Activated gamma-delta T cell (primary cell): ENCODE data around the gene ETV3.
"Not testable (repeated sequence)": the region's sequence is repeated elsewhere in the genome, so short reads cannot be mapped to it uniquely, and the experiment has no call there.

Source experiments
- DNase-seq: peaks from one replicate; lab custom pipeline; 2025; lab: John Stamatoyannopoulos, UW
- total RNA-seq, 2 donors: gene quantifications; one replicate each; lab custom pipeline; 2026; lab: John Stamatoyannopoulos, UW

The ETV3 gene
- total RNA-seq = 57.6 to 72.6 reads per million in 2 donors

DNA sequence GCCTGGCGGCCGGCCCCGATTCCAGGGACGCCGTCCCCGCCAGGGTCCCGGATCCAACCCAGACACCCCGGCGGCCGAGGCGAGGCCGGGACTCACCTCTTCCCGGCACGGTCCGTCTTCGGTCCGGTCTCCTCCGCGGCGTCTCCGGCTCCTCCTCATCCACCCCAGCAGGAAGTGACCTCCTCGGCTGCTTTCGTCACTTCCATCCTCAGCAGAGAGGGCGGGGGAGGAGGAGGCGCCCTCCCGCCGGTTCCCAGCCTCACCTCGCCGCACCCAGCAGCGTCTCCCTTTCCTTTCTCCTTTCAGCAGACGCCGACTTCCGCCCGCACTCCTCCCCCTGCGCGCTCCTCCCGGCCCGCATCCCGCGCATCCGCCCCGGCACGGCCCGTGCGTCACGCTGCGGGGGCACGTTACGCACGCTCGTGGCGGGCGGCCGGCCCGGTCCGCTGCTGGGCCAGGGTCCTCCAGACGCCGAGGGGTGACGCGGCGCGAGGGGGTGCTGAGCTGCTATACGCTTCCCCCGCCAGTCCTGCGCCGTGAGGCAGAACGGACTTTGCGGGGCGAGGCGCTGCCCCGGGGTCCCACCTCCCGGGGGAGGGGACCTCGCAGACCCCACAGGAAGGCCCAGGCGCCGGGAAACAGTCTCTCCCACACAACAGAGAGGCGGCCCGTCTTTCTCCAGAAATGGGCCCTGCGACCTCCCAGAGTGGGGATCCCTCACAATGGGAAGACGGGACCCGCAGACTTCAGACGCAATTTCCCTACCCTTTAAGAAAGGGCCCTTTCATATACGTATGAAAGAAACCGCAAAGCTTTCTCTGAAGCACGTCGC, at the start of gene ETV3:
Gene ETV3, minus strand, starts transcription at position 176 of the 832 bp plus-strand sequence. CDS start 2,043 bp downstream, outside the sequence.
- DNase-seq = peak; percentile 82

DNA sequence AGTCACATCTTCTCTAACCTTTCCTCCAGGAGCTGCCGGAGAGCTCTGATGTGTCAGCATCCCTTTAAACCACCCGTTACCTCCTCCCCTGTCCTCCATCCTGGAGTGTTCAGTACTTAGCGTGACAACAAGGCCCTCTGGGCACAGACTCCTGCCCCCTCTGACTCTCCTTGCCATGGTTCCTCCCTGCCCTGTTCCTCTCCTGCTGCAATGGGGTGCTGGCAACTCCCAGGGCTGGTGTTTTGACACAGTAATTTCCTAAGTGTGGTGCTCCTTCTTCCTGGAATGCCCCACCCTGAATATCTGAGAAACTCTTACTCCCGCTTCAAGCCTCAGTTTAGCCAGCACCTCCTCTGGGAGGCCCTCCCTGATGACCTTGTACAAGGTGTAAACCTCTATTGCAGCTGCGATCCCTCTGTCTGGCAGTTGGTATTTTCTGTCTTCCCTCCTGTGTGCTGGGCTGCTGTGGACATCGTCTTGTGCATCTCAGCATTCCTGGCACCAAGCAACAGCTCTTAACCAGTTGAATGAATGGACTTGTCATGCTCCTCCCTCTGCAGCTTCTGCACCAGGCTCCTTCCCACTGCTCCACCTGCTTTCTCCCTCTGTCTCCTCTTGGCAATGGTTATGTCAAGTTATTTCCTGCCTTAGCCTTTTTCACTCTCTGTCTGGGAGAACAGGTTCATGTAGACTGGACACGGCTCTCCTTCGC, 48.2 kb upstream of the ETV3 start:
- DNase-seq = no peak

DNA sequence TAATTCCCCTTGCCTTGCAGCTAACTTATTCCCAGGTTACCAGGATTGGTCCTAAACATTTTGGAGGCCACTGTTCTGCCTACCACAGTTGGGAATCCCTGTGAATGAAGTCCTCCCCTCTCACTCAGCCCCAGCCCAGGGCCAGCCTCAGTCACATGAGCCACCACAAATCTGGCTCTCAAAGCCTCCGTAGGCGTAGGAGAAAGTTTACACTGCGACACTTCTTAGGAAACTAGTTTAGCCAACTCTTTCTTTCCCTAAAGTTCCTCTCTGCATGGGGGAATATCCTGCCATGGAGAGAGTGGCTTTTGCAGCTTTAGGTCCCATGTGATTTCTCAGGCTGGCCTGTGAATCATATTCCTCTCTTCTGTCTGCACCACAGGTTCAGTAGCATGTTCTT, 45.7 kb upstream of the ETV3 start:
- DNase-seq = no peak

- DNase-seq = not testable (repeated sequence)
Measured at GRCh38 chr1:157182371-157182770, 44.2 kb upstream of the ETV3 start.

DNA sequence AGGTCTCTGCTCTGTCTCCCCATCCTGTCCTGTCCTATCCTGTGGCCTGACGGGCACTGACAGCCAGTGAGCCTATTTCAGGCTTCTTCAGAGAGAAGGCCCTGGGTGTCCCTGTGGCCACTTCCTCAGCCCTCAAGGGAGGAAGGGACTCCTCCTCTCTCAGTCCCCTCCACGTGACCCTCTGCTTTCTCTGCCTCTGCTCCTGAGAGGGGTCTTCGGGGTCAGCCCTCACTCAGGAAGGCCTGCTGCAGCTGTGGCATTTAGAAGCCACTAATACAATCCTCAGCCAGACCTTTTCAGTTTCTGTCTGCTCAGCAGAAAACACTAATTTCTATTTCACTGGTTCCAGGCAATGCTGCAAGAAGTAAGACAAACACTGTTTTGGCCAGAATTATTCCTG, 43.6 kb upstream of the ETV3 start:
- DNase-seq = no peak

DNA sequence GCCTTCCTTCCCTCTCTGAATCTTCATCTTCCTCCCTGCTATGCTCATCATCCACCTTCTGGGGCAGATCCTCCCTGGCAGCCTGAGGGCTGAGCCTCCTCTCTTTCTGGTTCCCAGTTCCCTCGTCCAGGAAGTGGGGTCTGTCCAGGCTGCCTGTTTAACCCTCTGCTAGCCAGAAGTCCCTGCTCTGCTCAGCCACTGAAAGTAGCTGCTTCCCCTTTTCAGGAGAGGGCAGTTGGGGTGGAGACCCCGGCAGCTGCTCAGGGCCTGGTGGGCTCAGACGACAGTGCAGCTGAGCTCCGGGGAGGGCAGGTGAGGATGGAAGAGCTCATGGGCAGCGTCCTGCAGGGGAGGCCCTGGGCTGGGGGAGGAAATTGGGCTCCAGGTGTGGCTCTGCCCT, 43.1 kb upstream of the ETV3 start:
- no peak for DNase-seq

GRCh38 chr1:157178490-157178889, 40.3 kb upstream of the ETV3 start:
- no peak for DNase-seq

DNA sequence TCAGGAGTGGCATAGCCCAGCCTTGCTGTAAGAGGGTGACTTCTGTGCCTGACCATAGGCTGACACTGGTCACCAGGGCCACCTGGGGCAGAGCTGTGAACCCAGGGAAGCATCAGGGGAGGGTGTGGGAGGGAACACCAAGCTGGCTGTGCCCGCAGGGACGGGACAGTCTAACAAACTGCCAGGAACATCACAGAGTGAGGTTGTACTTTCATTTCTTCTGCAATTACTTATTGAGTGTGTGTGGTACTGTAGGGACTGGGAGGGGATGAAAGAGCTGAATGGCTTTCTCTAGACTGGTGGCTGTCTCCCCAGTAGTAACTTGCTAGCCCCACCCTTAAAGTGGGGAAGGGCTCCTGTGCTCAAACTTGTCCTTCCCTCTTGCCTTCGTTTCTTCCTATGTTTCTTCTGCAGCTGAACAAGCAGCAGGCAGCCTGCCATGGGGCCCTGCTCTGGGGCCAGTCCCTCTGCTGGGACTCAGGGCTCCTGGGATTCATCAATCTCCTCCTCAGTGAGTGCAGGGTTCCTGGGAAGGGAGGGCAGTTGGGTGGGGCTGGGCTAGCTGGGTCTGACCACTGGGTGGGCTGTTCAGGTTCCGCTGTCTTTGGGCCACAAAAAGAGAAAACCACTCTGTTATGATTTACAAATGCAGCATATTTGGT, 39.7 kb upstream of the ETV3 start:
- no peak for DNase-seq

- no peak for DNase-seq
Measured at GRCh38 chr1:157176591-157177121, 38.5 kb upstream of the ETV3 start.

GRCh38 chr1:157176016-157176415, 37.8 kb upstream of the ETV3 start:
- DNase-seq = no peak

- no peak for DNase-seq
Measured at GRCh38 chr1:157173900-157174410, 35.8 kb upstream of the ETV3 start.

DNA sequence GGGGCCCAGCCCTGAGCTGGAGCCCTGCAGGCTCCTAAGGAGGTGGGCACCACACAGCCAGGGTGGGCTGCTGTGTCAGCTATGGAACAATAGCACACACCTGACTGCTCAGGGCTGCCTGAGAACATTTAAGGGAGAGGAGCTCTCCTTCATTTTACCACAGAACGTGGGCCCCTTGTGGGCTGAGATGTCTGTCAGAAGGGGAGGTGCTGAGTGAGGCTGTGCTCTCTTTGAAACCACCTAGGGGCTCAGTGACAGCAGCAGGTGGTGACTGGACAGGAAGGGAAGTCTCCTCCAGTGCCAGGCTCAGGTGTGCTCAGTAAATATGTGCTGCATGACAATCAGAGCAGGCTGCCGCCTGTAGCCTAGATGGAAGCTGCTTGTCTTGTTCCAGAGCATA, 35.0 kb upstream of the ETV3 start:
- not testable (repeated sequence) for DNase-seq

- DNase-seq = not testable (repeated sequence)
Measured at GRCh38 chr1:157172591-157172990, 34.4 kb upstream of the ETV3 start.

- DNase-seq = not testable (repeated sequence)
Measured at GRCh38 chr1:157171903-157172503, 33.8 kb upstream of the ETV3 start.

GRCh38 chr1:157170677-157171515, 32.7 kb upstream of the ETV3 start:
- DNase-seq = no peak

DNA sequence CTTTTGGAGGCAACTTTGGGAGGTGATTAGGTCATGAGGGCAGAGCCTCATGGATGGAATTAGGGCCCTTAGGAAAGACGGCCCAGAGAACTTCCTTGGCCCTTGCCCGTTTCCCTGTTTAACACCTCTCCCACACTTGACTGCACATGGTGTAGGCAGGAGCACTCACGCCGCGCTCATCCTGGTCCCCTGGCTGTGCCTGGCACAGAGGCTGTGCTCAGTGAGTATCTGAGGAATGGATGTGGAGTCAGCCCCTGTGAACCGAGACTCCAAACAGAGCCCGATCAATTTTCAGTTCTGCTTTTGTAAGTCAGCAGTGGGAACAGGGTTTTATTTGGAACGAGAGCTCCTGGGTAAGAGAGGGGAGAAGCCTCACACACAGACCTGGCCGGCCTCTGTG, 29.8 kb upstream of the ETV3 start:
- no peak for DNase-seq

GRCh38 chr1:157167437-157167836, 29.2 kb upstream of the ETV3 start:
- DNase-seq = no peak

GRCh38 chr1:157166590-157166989, 28.4 kb upstream of the ETV3 start:
- DNase-seq = no peak

- no peak for DNase-seq
Measured at GRCh38 chr1:157163273-157164127, 25.3 kb upstream of the ETV3 start.

DNA sequence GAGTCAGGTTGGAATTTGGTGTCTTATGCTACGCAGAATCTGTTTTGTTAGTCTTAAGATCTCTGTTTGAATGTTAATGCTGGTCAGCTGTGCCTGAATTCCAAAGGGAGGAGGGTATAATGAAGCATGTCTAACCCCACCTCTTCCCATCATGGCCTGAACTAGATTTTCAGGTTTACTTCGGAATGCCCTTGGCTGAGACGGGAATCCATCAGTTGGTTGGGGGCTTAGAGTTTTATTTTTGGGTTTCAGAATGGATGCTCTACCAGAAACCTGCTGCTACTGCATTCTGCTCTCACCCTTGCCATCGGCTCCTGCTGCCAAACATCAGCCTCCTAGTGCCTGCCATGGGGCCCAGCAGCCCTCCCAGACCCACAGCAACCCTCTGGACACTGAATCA, 24.1 kb upstream of the ETV3 start:
- no peak for DNase-seq
